K562 (cell line): ENCODE data around the gene MAP7D1. TPM values are rescaled to one million over a fixed set of nuclear protein-coding genes. Genes with fewer than 3 reads are reported as not detected.

Experiments used
- ARNT ChIP-seq, 2 experiments: fragments of 450-650 bp; IDR thresholded peaks; 2 replicates each; pipeline ENCODE4 v1.6.1; 2016; ENCODE audit warnings: mild to moderate bottlenecking in 1 of 2
- HCFC1 ChIP-seq: IDR thresholded peaks from 2 replicates; pipeline ENCODE4 v1.6.1; 2012; ENCODE audit warnings: low read depth, low read length, improper control_type of control experiment
- HNRNPLL ChIP-seq: fragments of 200-400 bp; formaldehyde crosslinking; IDR thresholded peaks from 2 replicates; pipeline ENCODE4 v1.6.1; 2017; ENCODE audit warnings: low read length, low read depth, mild to moderate bottlenecking; ENCODE audit not compliant: poor library complexity, severe bottlenecking
- KHSRP ChIP-seq: fragments of 450-650 bp; IDR thresholded peaks from 2 replicates; pipeline ENCODE4 v1.6.1; 2017
- MCM3 ChIP-seq: fragments of 450-650 bp; IDR thresholded peaks from 2 replicates; pipeline ENCODE4 v1.6.1; 2016
- MEF2A ChIP-seq: IDR thresholded peaks from 2 replicates; pipeline ENCODE4 v1.6.1; 2011; ENCODE audit warnings: low read depth, mild to moderate bottlenecking, low read length, moderate library complexity; ENCODE audit not compliant: control insufficient read depth
- RFX5 ChIP-seq: IDR thresholded peaks from 2 replicates; pipeline ENCODE4 v1.6.1; 2011; ENCODE audit warnings: low read depth, mild to moderate bottlenecking, improper control_type of control experiment, low read length
- RNF2 ChIP-seq: sonication (generic); IDR thresholded peaks from 2 replicates; pipeline ENCODE4 v1.6.1; 2016
- ZNF232 ChIP-seq: sonication (generic); formaldehyde crosslinking; IDR thresholded peaks from 2 replicates; pipeline ENCODE4 v1.8.0; 2022; ENCODE audit warnings: mild to moderate bottlenecking, missing genetic modification reagents
- ZNF695 ChIP-seq: fragments of 450-650 bp; formaldehyde crosslinking; IDR thresholded peaks from 2 replicates; pipeline ENCODE4 v1.4.0; 2020; ENCODE audit warnings: mild to moderate bottlenecking, moderate library complexity
- ZNF766 ChIP-seq: fragments of 200-800 bp; sonication (Bioruptor generic); conservative IDR thresholded peaks from 2 replicates; pipeline ENCODE4 v1.6.1; 2016; ENCODE audit warnings: missing genetic modification characterization, missing compliant biosample characterization
- ZNF77 ChIP-seq: fragments of 250-450 bp; sonication (Bioruptor Pico); IDR thresholded peaks from 2 replicates; pipeline ENCODE4 v1.5.0; 2020
- polyA plus RNA-seq, 8 experiments: library from polyadenylated mRNA; depleted of rRNA in 4 of 8; stranded (reverse) in 5 of 8; unstranded in 3 of 8; fragments of >200 nt; fragmentation: Nextera tagmentation in 2 of 8; fragmentation: Illumina TruSeq in 1 of 8; extraction: Ambion mirVana in 2 of 8; extraction: Trizol in 1 of 8; gene quantifications; 2 replicates each; pipeline versions ENCODE4 v1.2.1 to v1.2.3, GENCODE V29; 2011 to 2014; ENCODE audit warnings: inconsistent platforms in 1 of 8, missing spikeins in 1 of 8
- total RNA-seq, 7 experiments: library from RNA; depleted of rRNA in 6 of 7; stranded (reverse); fragments of >200 nt in 6 of 7; fragmentation: Illumina TruSeq in 2 of 7; extraction: Trizol in 2 of 7; gene quantifications; 2 replicates each; pipeline versions ENCODE4 v1.2.1 to v1.2.3, GENCODE V29; 2011 to 2021; ENCODE audit warnings: low replicate concordance in 1 of 7
- TF ChIP-seq, protein P1 (sequence below): fragments of 450-650 bp; IDR thresholded peaks from 2 replicates; pipeline ENCODE4 v1.6.1; 2016; ENCODE audit warnings: low read depth
- TF ChIP-seq, protein P2 (sequence below), 2 experiments: fragments of 150-350 bp in 1 of 2; IDR thresholded peaks; 2 replicates each; pipeline ENCODE4 v1.6.1; 2012 to 2016; ENCODE audit warnings: low read depth in 2 of 2, low read length in 2 of 2, mild to moderate bottlenecking in 1 of 2, moderate library complexity in 1 of 2
- TF ChIP-seq, protein P3 (sequence below): conservative IDR thresholded peaks from 2 replicates; pipeline ENCODE4 v1.6.1; 2011; ENCODE audit warnings: low read depth, mild to moderate bottlenecking, low read length; ENCODE audit not compliant: control insufficient read depth

MAP7D1 gene
- total and polyA plus RNA-seq, 9 of the 15 experiments (the other 6 are each of a cell fraction or from before 2014, with no cell fraction given) = 3.6 to 108 (median 34.5) TPM

DNA sequence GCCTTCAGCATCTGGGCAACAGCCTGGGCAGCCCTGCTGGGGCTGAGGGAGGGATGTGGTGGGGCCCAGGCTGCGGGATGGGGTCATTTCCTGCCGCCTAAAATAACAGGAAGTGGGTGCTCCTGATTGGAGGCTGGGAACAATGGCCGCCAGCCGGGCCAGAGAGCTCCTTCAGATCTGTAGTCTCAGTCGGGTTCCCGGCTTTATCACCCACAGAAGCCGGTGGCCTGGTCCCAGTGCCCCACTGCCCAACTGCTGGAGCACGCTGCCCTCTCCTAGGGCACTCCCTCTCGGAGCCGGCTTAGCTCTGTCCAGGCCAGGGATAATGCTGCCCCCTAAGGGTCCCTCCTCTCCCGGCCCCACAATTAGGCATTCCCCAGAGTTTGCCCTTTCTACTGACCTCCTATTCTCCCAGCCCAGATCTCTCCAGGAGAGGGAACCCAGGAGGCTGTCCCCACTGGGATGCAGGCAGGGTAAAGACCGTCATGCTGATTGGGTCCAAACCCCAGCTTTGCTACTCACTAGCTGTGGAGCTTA, 5.1 kb downstream of the MAP7D1 start (continued):
- TF ChIP-seq, protein P1, sequence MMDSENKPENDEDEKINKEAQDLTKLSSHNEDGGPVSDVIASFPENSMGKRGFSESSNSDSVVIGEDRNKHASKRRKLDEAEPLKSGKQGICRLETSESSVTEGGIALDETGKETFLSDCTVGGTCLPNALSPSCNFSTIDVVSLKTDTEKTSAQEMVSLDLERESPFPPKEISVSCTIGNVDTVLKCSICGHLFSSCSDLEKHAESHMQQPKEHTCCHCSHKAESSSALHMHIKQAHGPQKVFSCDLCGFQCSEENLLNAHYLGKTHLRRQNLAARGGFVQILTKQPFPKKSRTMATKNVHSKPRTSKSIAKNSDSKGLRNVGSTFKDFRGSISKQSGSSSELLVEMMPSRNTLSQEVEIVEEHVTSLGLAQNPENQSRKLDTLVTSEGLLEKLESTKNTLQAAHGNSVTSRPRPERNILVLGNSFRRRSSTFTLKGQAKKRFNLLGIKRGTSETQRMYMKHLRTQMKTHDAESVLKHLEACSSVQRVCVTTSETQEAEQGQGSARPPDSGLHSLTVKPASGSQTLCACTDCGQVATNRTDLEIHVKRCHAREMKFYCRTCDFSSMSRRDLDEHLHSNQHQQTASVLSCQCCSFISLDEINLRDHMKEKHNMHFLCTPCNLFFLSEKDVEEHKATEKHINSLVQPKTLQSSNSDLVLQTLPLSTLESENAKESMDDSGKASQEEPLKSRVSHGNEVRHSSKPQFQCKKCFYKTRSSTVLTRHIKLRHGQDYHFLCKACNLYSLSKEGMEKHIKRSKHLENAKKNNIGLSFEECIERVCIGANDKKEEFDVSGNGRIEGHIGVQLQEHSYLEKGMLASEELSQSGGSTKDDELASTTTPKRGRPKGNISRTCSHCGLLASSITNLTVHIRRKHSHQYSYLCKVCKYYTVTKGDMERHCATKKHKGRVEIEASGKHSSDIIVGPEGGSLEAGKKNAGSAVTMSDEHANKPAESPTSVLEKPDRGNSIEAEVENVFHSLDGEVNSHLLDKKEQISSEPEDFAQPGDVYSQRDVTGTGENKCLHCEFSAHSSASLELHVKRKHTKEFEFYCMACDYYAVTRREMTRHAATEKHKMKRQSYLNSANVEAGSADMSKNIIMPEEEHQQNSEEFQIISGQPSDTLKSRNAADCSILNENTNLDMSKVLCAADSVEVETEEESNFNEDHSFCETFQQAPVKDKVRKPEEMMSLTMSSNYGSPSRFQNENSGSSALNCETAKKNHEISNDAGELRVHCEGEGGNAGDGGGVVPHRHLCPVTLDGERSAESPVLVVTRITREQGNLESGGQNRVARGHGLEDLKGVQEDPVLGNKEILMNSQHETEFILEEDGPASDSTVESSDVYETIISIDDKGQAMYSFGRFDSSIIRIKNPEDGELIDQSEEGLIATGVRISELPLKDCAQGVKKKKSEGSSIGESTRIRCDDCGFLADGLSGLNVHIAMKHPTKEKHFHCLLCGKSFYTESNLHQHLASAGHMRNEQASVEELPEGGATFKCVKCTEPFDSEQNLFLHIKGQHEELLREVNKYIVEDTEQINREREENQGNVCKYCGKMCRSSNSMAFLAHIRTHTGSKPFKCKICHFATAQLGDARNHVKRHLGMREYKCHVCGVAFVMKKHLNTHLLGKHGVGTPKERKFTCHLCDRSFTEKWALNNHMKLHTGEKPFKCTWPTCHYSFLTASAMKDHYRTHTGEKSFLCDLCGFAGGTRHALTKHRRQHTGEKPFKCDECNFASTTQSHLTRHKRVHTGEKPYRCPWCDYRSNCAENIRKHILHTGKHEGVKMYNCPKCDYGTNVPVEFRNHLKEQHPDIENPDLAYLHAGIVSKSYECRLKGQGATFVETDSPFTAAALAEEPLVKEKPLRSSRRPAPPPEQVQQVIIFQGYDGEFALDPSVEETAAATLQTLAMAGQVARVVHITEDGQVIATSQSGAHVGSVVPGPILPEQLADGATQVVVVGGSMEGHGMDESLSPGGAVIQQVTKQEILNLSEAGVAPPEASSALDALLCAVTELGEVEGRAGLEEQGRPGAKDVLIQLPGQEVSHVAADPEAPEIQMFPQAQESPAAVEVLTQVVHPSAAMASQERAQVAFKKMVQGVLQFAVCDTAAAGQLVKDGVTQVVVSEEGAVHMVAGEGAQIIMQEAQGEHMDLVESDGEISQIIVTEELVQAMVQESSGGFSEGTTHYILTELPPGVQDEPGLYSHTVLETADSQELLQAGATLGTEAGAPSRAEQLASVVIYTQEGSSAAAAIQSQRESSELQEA = no peak
- TF ChIP-seq ARNT (IDR thresholded peaks at IDR 0.05) = no peak
- no peak for TF ChIP-seq ZNF77
- TF ChIP-seq, protein P2, sequence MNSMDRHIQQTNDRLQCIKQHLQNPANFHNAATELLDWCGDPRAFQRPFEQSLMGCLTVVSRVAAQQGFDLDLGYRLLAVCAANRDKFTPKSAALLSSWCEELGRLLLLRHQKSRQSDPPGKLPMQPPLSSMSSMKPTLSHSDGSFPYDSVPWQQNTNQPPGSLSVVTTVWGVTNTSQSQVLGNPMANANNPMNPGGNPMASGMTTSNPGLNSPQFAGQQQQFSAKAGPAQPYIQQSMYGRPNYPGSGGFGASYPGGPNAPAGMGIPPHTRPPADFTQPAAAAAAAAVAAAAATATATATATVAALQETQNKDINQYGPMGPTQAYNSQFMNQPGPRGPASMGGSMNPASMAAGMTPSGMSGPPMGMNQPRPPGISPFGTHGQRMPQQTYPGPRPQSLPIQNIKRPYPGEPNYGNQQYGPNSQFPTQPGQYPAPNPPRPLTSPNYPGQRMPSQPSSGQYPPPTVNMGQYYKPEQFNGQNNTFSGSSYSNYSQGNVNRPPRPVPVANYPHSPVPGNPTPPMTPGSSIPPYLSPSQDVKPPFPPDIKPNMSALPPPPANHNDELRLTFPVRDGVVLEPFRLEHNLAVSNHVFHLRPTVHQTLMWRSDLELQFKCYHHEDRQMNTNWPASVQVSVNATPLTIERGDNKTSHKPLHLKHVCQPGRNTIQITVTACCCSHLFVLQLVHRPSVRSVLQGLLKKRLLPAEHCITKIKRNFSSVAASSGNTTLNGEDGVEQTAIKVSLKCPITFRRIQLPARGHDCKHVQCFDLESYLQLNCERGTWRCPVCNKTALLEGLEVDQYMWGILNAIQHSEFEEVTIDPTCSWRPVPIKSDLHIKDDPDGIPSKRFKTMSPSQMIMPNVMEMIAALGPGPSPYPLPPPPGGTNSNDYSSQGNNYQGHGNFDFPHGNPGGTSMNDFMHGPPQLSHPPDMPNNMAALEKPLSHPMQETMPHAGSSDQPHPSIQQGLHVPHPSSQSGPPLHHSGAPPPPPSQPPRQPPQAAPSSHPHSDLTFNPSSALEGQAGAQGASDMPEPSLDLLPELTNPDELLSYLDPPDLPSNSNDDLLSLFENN (IDR thresholded peaks at IDR 0.05; ENCODE audit: low read depth in 2 of 2, low read length in 2 of 2) = peak in 1 of 2 experiments; percentile 16; a peak in 1 of 4 replicates
- TF ChIP-seq, protein P3, sequence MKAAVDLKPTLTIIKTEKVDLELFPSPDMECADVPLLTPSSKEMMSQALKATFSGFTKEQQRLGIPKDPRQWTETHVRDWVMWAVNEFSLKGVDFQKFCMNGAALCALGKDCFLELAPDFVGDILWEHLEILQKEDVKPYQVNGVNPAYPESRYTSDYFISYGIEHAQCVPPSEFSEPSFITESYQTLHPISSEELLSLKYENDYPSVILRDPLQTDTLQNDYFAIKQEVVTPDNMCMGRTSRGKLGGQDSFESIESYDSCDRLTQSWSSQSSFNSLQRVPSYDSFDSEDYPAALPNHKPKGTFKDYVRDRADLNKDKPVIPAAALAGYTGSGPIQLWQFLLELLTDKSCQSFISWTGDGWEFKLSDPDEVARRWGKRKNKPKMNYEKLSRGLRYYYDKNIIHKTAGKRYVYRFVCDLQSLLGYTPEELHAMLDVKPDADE = 0 out of 2 replicates have a peak, but pooled peaks have one; percentile 66
- no peak for TF ChIP-seq MEF2A
- peak; percentile 68; the same call in 1 of the 2 replicates for TF ChIP-seq ZNF766 (CRISPR knock-in tag)
- TF ChIP-seq HNRNPLL = no peak
- TF ChIP-seq RNF2 = no peak
- no peak for TF ChIP-seq RFX5
- TF ChIP-seq MCM3 = no peak
- peak; percentile 49 for TF ChIP-seq HCFC1
- no peak for TF ChIP-seq KHSRP
- no peak for TF ChIP-seq ZNF232 (CRISPR knock-in tag)
- no peak for TF ChIP-seq ZNF695 (CRISPR knock-in tag)
